ENCODE data around the gene PLEKHF1. TPM values are rescaled to one million over a fixed set of nuclear protein-coding genes. Genes with fewer than 3 reads are reported as not detected.
"Not testable (repeated sequence)": the region's sequence is repeated elsewhere in the genome, so short reads cannot be mapped to it uniquely, and the experiment has no call there.

The PLEKHF1 gene
- total and polyA plus RNA-seq, 2 donors (not counting 1 experiment from before 2014, with no cell fraction given), result 5.5 to 9.8 TPM

GRCh38 chr19:29706635-29707034 is 41.4 kb downstream of the PLEKHF1 start:
- Histone ChIP-seq H3K27ac (ENCODE audit: low read length in 2 of 2) (no peak overlapping the region), H3K9me3 (ENCODE audit: control extremely low read depth in 1 of 3, control insufficient read depth in 2 of 3, insufficient read depth in 1 of 3, low read length in 2 of 3) (no peaks in the 10 kb centered on the region), H3K27me3 (replicated peaks in 1 of 4; ENCODE audit: control extremely low read depth in 1 of 4, control insufficient read depth in 3 of 4, insufficient read depth in 4 of 4, low read length in 3 of 4) (no peaks in the 10 kb centered on the region), H4K20me1 (ENCODE audit: control insufficient read depth, insufficient read depth, low read length, poor library complexity, severe bottlenecking) (peaks cover 8% of the 10 kb centered on the region), H3K36me3 (replicated peaks in 1 of 2; ENCODE audit: control extremely low read depth in 1 of 2, control insufficient read depth in 1 of 2, extremely low read depth in 1 of 2, insufficient read depth in 2 of 2, low read length in 1 of 2) (peaks cover 0 to 41% of the 10 kb centered on the region in 2 experiments), H3K4me2 (replicated peaks; ENCODE audit: low read depth, low read length, poor library complexity, severe bottlenecking) (no peak overlapping the region), H3K4me1 (ENCODE audit: control insufficient read depth in 2 of 2, insufficient read depth in 2 of 2, low read length in 2 of 2) (peaks cover 10 to 16% of the 10 kb centered on the region in 2 donors), H3K9ac (ENCODE audit: low read length) (no peak overlapping the region), H2AFZ (ENCODE audit: insufficient read depth, low read depth, low read length, poor library complexity, severe bottlenecking) (no peak overlapping the region), H3K79me2 (ENCODE audit: control insufficient read depth, insufficient read depth, low read length) (peaks cover 28% of the 10 kb centered on the region), H3K4me3 (ENCODE audit: control extremely low read depth in 1 of 5, extremely low read depth in 1 of 5, insufficient read depth in 1 of 5, low read depth in 2 of 5, low read length in 4 of 5) (no peak overlapping the region)
- ATAC-seq (ENCODE audit: low read depth) (no peak), DNase-seq (no peak)
- no peak overlapping the region for H3K27ac Mint-ChIP-seq
- no peaks in the 10 kb centered on the region for H3K9me3 Mint-ChIP-seq (ENCODE audit: insufficient read depth)
- 96% methylated on average over 4 of the region's 6 CpGs for WGBS (ENCODE audit: insufficient coverage)
- TF ChIP-seq CTCF (IDR thresholded peaks at IDR 0.05), result no peak
- no peak for TF ChIP-seq EZH2 (IDR thresholded peaks at IDR 0.05; ENCODE audit: borderline replicate concordance, insufficient read depth, low read depth, low read length, poor library complexity, severe bottlenecking)
- CTCF ChIA-PET, result interaction anchor here (1.3 to 2.4 kb wide), 2 partner anchors 9 to 12 kb away, joined by 5 to 13 read pairs; partner anchors contain the start of gene C19orf12
- no peaks in the 10 kb centered on the region for H3K27me3 Mint-ChIP-seq
- POLR2A ChIA-PET, result no interaction called here
- H3K4me1 Mint-ChIP-seq, result peaks cover 28% of the 10 kb centered on the region
- intact Hi-C loops (cut with micrococcal nuclease), result no loop called here
- H3K4me3 Mint-ChIP-seq, result no peak overlapping the region

- no peak overlapping the region for H2AFZ ChIP-seq (ENCODE audit: insufficient read depth, low read depth, low read length, poor library complexity, severe bottlenecking)
- peaks cover 20 to 32% of the 10 kb centered on the region in 2 donors for H3K4me1 ChIP-seq (ENCODE audit: control insufficient read depth in 2 of 2, insufficient read depth in 2 of 2, low read length in 2 of 2)
- H3K9ac ChIP-seq (ENCODE audit: low read length), result no peak overlapping the region
- no peak overlapping the region for H3K27ac ChIP-seq (ENCODE audit: low read length in 2 of 2)
- DNase-seq (no peak), ATAC-seq (ENCODE audit: low read depth) (no peak)
- CTCF ChIA-PET, result interaction anchor here (0.7 to 11.1 kb wide), 4 partner anchors 8 to 101 kb away, joined by 3 to 273 read pairs (median 4); partner anchors contain the start of gene POP4
- peaks cover 48% of the 10 kb centered on the region for H3K79me2 ChIP-seq (ENCODE audit: control insufficient read depth, insufficient read depth, low read length)
- no peaks in the 10 kb centered on the region for H3K27me3 ChIP-seq (replicated peaks in 1 of 4; ENCODE audit: control extremely low read depth in 1 of 4, control insufficient read depth in 3 of 4, insufficient read depth in 4 of 4, low read length in 3 of 4)
- no peak overlapping the region for H3K4me2 ChIP-seq (replicated peaks; ENCODE audit: low read depth, low read length, poor library complexity, severe bottlenecking)
- over 99% methylated on average over 14 of the region's 18 CpGs for WGBS (ENCODE audit: insufficient coverage)
- H4K20me1 ChIP-seq (ENCODE audit: control insufficient read depth, insufficient read depth, low read length, poor library complexity, severe bottlenecking), result peaks cover 8% of the 10 kb centered on the region
- H3K9me3 Mint-ChIP-seq (ENCODE audit: insufficient read depth), result no peaks in the 10 kb centered on the region
- peaks cover 0 to 29% of the 10 kb centered on the region in 2 experiments for H3K36me3 ChIP-seq (replicated peaks in 1 of 2; ENCODE audit: control extremely low read depth in 1 of 2, control insufficient read depth in 1 of 2, extremely low read depth in 1 of 2, insufficient read depth in 2 of 2, low read length in 1 of 2)
- H3K4me3 Mint-ChIP-seq, result no peak overlapping the region
- TF ChIP-seq EZH2 (IDR thresholded peaks at IDR 0.05; ENCODE audit: borderline replicate concordance, insufficient read depth, low read depth, low read length, poor library complexity, severe bottlenecking), result no peak
- no peak for TF ChIP-seq CTCF (IDR thresholded peaks at IDR 0.05)
- H3K4me3 ChIP-seq (ENCODE audit: control extremely low read depth in 1 of 5, extremely low read depth in 1 of 5, insufficient read depth in 1 of 5, low read depth in 2 of 5, low read length in 4 of 5), result no peak overlapping the region
- intact Hi-C loops (cut with micrococcal nuclease), result no loop called here
- POLR2A ChIA-PET, result no interaction called here
- H3K27me3 Mint-ChIP-seq, result no peaks in the 10 kb centered on the region
- H3K4me1 Mint-ChIP-seq, result peaks cover 46% of the 10 kb centered on the region
- peak overlapping the region; percentile 26 for H3K27ac Mint-ChIP-seq
- no peaks in the 10 kb centered on the region for H3K9me3 ChIP-seq (ENCODE audit: control extremely low read depth in 1 of 3, control insufficient read depth in 2 of 3, insufficient read depth in 1 of 3, low read length in 2 of 3)
Measured at GRCh38 chr19:29708554-29709439, 43.5 kb downstream of the PLEKHF1 start.

- H3K4me2 ChIP-seq (replicated peaks; ENCODE audit: low read depth, low read length, poor library complexity, severe bottlenecking), result not testable (repeated sequence)
- peaks cover 25 to 38% of the 10 kb centered on the region in 2 donors for H3K4me1 ChIP-seq (ENCODE audit: control insufficient read depth in 2 of 2, insufficient read depth in 2 of 2, low read length in 2 of 2)
Measured at GRCh38 chr19:29709440-29709798, 44.2 kb downstream of the PLEKHF1 start.

More at GRCh38 chr19:29709440-29709798, 44.2 kb downstream of the PLEKHF1 start:
- intact Hi-C loops (cut with micrococcal nuclease); H3K4me3 Mint-ChIP-seq; H3K9me3 Mint-ChIP-seq (ENCODE audit: insufficient read depth); H3K27ac ChIP-seq (ENCODE audit: low read length in 2 of 2); H3K4me3 ChIP-seq (ENCODE audit: control extremely low read depth in 1 of 5, extremely low read depth in 1 of 5, insufficient read depth in 1 of 5, low read depth in 2 of 5, low read length in 4 of 5); H3K9me3 ChIP-seq (ENCODE audit: control extremely low read depth in 1 of 3, control insufficient read depth in 2 of 3, insufficient read depth in 1 of 3, low read length in 2 of 3); ATAC-seq (ENCODE audit: low read depth); H4K20me1 ChIP-seq (ENCODE audit: control insufficient read depth, insufficient read depth, low read length, poor library complexity, severe bottlenecking); POLR2A ChIA-PET; H3K27me3 Mint-ChIP-seq; H2AFZ ChIP-seq (ENCODE audit: insufficient read depth, low read depth, low read length, poor library complexity, severe bottlenecking); H3K9ac ChIP-seq (ENCODE audit: low read length); H3K27me3 ChIP-seq (replicated peaks in 1 of 4; ENCODE audit: control extremely low read depth in 1 of 4, control insufficient read depth in 3 of 4, insufficient read depth in 4 of 4, low read length in 3 of 4); DNase-seq: not testable (repeated sequence)
- CTCF ChIA-PET, result interaction anchor here (0.7 to 11.1 kb wide), 3 partner anchors 37 to 101 kb away, joined by 3 to 273 read pairs (median 4); partner anchors contain the start of gene POP4
- H3K36me3 ChIP-seq (replicated peaks in 1 of 2; ENCODE audit: control extremely low read depth in 1 of 2, control insufficient read depth in 1 of 2, extremely low read depth in 1 of 2, insufficient read depth in 2 of 2, low read length in 1 of 2), result peaks cover 0 to 29% of the 10 kb centered on the region in 2 experiments
- no CpG with 5 or more reads among the region's 2 CpGs for WGBS (ENCODE audit: insufficient coverage)
- peaks cover 54% of the 10 kb centered on the region for H3K79me2 ChIP-seq (ENCODE audit: control insufficient read depth, insufficient read depth, low read length)
- Mint-ChIP-seq H3K27ac (peak overlapping the region; percentile 26), H3K4me1 (peaks cover 51% of the 10 kb centered on the region)
